Measurements from ENCODE around the gene ANKH. TPM values are rescaled to one million over a fixed set of nuclear protein-coding genes. Genes with fewer than 3 reads are reported as not detected.

Gene ANKH
- polyA plus RNA-seq, 1 experiment: 14.2 TPM

DNA sequence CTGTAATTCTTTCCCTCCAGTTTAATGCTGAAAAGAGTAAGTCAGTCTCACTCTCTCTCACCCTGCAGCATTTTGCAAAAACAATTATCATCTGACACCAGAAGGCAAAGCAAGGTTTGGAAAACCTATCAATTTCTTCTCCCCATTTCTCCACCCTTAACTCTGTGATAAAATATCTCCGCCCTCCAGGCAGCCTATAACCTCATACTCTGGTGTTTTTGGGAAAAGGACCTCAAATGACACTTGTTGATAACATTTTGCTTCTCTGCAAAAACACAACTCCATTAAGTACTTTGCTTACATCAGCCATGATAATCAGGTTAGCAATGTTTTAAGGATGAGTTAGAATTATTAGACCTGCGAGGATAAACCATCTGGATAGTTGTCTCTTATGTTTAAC lies 2.3 kb downstream of the ANKH start:
- TF ChIP-seq, protein P1, sequence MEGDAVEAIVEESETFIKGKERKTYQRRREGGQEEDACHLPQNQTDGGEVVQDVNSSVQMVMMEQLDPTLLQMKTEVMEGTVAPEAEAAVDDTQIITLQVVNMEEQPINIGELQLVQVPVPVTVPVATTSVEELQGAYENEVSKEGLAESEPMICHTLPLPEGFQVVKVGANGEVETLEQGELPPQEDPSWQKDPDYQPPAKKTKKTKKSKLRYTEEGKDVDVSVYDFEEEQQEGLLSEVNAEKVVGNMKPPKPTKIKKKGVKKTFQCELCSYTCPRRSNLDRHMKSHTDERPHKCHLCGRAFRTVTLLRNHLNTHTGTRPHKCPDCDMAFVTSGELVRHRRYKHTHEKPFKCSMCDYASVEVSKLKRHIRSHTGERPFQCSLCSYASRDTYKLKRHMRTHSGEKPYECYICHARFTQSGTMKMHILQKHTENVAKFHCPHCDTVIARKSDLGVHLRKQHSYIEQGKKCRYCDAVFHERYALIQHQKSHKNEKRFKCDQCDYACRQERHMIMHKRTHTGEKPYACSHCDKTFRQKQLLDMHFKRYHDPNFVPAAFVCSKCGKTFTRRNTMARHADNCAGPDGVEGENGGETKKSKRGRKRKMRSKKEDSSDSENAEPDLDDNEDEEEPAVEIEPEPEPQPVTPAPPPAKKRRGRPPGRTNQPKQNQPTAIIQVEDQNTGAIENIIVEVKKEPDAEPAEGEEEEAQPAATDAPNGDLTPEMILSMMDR (IDR thresholded peaks at IDR 0.05; ENCODE audit: low read depth, low read length): no peak
- Histone ChIP-seq H3K27ac (ENCODE audit: low read depth, low read length) (no peak overlapping the region), H3K9me3 (ENCODE audit: control insufficient read depth, insufficient read depth, low read length) (no peaks in the 10 kb centered on the region; the same call in 1 of the 2 replicates), H3K27me3 (ENCODE audit: control insufficient read depth, insufficient read depth, low read length) (no peaks in the 10 kb centered on the region), H3K4me3 (ENCODE audit: low read depth, low read length) (no peak overlapping the region)
- ChIA-PET POLR2A (no interaction called here), CTCF (interaction anchor here (3.0 to 3.2 kb wide), 2 partner anchors 134 to 142 kb away, joined by 18 read pairs; no protein-coding TSS in a partner anchor)
- no peak for DNase-seq (ENCODE audit: low read depth, low spot score)

DNA sequence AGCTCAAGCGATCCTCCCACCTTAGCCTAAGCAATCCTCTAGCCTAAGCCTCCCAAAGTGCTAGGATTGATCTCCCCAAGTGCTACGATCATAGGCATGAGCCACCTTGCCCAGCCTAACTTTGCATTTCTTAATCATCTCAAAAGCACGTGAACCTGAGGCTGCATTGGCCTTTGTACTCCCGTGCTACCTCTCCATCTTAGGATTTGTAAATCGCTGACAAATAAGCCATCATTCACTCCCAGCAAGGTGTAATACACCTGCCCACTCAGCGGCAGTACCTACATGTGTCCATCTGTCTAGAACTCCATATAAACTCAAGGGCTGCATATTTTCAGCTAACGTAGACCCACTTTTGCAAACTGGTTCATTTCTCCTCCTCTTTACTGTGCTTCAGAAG lies 2.8 kb downstream of the ANKH start:
- Histone ChIP-seq H3K9me3 (ENCODE audit: control insufficient read depth, insufficient read depth, low read length) (no peaks in the 10 kb centered on the region; the same call in 1 of the 2 replicates), H3K27me3 (ENCODE audit: control insufficient read depth, insufficient read depth, low read length) (no peaks in the 10 kb centered on the region), H3K4me3 (ENCODE audit: low read depth, low read length) (no peak overlapping the region), H3K27ac (ENCODE audit: low read depth, low read length) (no peak overlapping the region)
- DNase-seq (ENCODE audit: low read depth, low spot score): no peak
- CTCF ChIA-PET: interaction anchor here (1.2 to 3.2 kb wide), 2 partner anchors 17 to 134 kb away, joined by 3 to 18 read pairs; no protein-coding TSS in a partner anchor
- POLR2A ChIA-PET: no interaction called here
- TF ChIP-seq, protein P1 (IDR thresholded peaks at IDR 0.05; ENCODE audit: low read depth, low read length): no peak

GRCh38 chr5:14864181-14864812 lies 7.3 kb downstream of the ANKH start:
- POLR2A ChIA-PET: no interaction called here
- Histone ChIP-seq H3K27me3 (ENCODE audit: control insufficient read depth, insufficient read depth, low read length) (no peaks in the 10 kb centered on the region), H3K9me3 (ENCODE audit: control insufficient read depth, insufficient read depth, low read length) (no peaks in the 10 kb centered on the region), H3K27ac (ENCODE audit: low read depth, low read length) (no peak overlapping the region), H3K4me3 (ENCODE audit: low read depth, low read length) (no peak overlapping the region)
- CTCF ChIA-PET: no interaction called here
- no peak for DNase-seq (ENCODE audit: low read depth, low spot score)
- TF ChIP-seq, protein P1 (IDR thresholded peaks at IDR 0.05; ENCODE audit: low read depth, low read length): no peak

GRCh38 chr5:14863105-14863504 lies 8.5 kb downstream of the ANKH start:
- Histone ChIP-seq H3K9me3 (ENCODE audit: control insufficient read depth, insufficient read depth, low read length) (no peaks in the 10 kb centered on the region), H3K27ac (ENCODE audit: low read depth, low read length) (no peak overlapping the region), H3K4me3 (ENCODE audit: low read depth, low read length) (no peak overlapping the region), H3K27me3 (ENCODE audit: control insufficient read depth, insufficient read depth, low read length) (no peaks in the 10 kb centered on the region)
- ChIA-PET POLR2A (no interaction called here), CTCF (interaction anchor here (0.7 kb wide), 1 partner anchor 8 kb away, joined by 3 read pairs; the partner anchor contains the start of gene ANKH)
- TF ChIP-seq, protein P1 (IDR thresholded peaks at IDR 0.05; ENCODE audit: low read depth, low read length): no peak
- no peak for DNase-seq (ENCODE audit: low read depth, low spot score)

GRCh38 chr5:14861123-14861765 lies 10.3 kb downstream of the ANKH start:
- H3K27ac ChIP-seq (ENCODE audit: low read depth, low read length): no peak overlapping the region
- CTCF ChIA-PET: interaction anchor here (1.7 kb wide), 1 partner anchor 134 kb away, joined by 10 read pairs; no protein-coding TSS in a partner anchor
- TF ChIP-seq, protein P1 (IDR thresholded peaks at IDR 0.05; ENCODE audit: low read depth, low read length): no peak
- H3K9me3 ChIP-seq (ENCODE audit: control insufficient read depth, insufficient read depth, low read length): no peaks in the 10 kb centered on the region
- H3K27me3 ChIP-seq (ENCODE audit: control insufficient read depth, insufficient read depth, low read length): no peaks in the 10 kb centered on the region
- no peak for DNase-seq (ENCODE audit: low read depth, low spot score)
- H3K4me3 ChIP-seq (ENCODE audit: low read depth, low read length): no peak overlapping the region
- POLR2A ChIA-PET: no interaction called here
